SK-N-SH (cell line): ENCODE results near the gene ZFP36L1. TPM values are rescaled to one million over a fixed set of nuclear protein-coding genes. Genes with fewer than 3 reads are reported as not detected.

Source experiments
- CTCF ChIA-PET: fragments of 300-600, 350-600 bp; formaldehyde crosslinking; extraction: SDS; loops from one replicate; lab custom pipeline; 2021; lab: Yijun Ruan, JAX
- POLR2A ChIA-PET: fragments of 350-600 bp; sonication (Branson Sonifier 250); formaldehyde crosslinking; extraction: SDS; loops from one replicate; lab custom pipeline; 2020; ENCODE audit warnings: antibody characterized with exemption, inconsistent platforms; lab: Yijun Ruan, JAX
- DNase-seq: peaks from one replicate; pipeline ENCODE4 v3.0.0; 2012
- H2AFZ ChIP-seq: fragments of 200-600 bp; sonication (generic); 2 replicates; pipeline ENCODE4 v1.8.1; 2016; ENCODE audit warnings: antibody characterized with exemption, mild to moderate bottlenecking, low read depth
- H3F3A ChIP-seq: fragments of 200-600 bp; sonication (generic); replicated peaks from 2 replicates; pipeline ENCODE3; 2016; ENCODE audit warnings: antibody characterized with exemption, mild to moderate bottlenecking; ENCODE audit not compliant: insufficient read depth
- H3K27ac ChIP-seq, 2 experiments: fragments of 200-500 bp in 1 of 2; fragments of 200-600 bp in 1 of 2; sonication (Bioruptor generic) in 1 of 2; sonication (generic), shearing (Covaris generic) in 1 of 2; 2 replicates each; pipeline versions ENCODE4 v1.5.1 to v1.6.1; 2014 to 2016; ENCODE audit warnings: low read depth in 2 of 2, inconsistent platforms in 1 of 2, low read length in 1 of 2, mild to moderate bottlenecking in 1 of 2, mixed read lengths in 1 of 2
- H3K27me3 ChIP-seq: fragments of 200-600 bp; sonication (generic), shearing (Covaris generic); 2 replicates; pipeline ENCODE4 v1.6.1; 2016; ENCODE audit warnings: mixed run types; ENCODE audit not compliant: insufficient read depth
- H3K36me3 ChIP-seq, 2 experiments: fragments of 200-500 bp in 1 of 2; fragments of 200-600 bp in 1 of 2; sonication (Bioruptor generic) in 1 of 2; sonication (generic) in 1 of 2; replicated peaks in 1 of 2; 2 replicates each; pipeline versions ENCODE3 to v1.5.1; 2014 to 2016; ENCODE audit warnings: low read length in 1 of 2, mild to moderate bottlenecking in 1 of 2; ENCODE audit not compliant: insufficient read depth in 2 of 2, control insufficient read depth in 1 of 2
- H3K4me1 ChIP-seq, 2 experiments: fragments of 200-500 bp in 1 of 2; fragments of 200-600 bp in 1 of 2; sonication (Bioruptor generic) in 1 of 2; sonication (generic), shearing (Covaris generic) in 1 of 2; 2 replicates each; pipeline versions ENCODE4 v1.5.1 to v1.6.1; 2014 to 2016; ENCODE audit warnings: low read depth in 1 of 2, low read length in 1 of 2, mixed run types in 1 of 2; ENCODE audit not compliant: insufficient read depth in 2 of 2, control insufficient read depth in 1 of 2
- H3K4me2 ChIP-seq: fragments of 200-600 bp; sonication (generic), shearing (Covaris generic); 2 replicates; pipeline ENCODE4 v1.6.1; 2017; ENCODE audit warnings: mixed run types
- H3K4me3 ChIP-seq, 2 experiments: fragments of 200-500 bp in 1 of 2; fragments of 200-600 bp in 1 of 2; sonication (Bioruptor generic) in 1 of 2; sonication (generic), shearing (Covaris generic) in 1 of 2; 2 replicates each; pipeline versions ENCODE4 v1.5.1 to v1.8.1; 2014 to 2016; ENCODE audit warnings: low read depth in 2 of 2, inconsistent platforms in 1 of 2, low read length in 1 of 2, mild to moderate bottlenecking in 1 of 2, mixed read lengths in 1 of 2, moderate library complexity in 1 of 2
- H3K79me2 ChIP-seq: fragments of 200-600 bp; sonication (generic); 2 replicates; pipeline ENCODE4 v1.8.1; 2017; ENCODE audit warnings: mild to moderate bottlenecking; ENCODE audit not compliant: insufficient read depth
- H3K9ac ChIP-seq: fragments of 200-600 bp; sonication (generic); 2 replicates; pipeline ENCODE4 v1.6.1; 2017; ENCODE audit warnings: mixed run types
- H3K9me2 ChIP-seq: fragments of 200-600 bp; sonication (generic); 2 replicates; pipeline ENCODE4 v1.6.1; 2017; ENCODE audit warnings: mixed run types
- H3K9me3 ChIP-seq: fragments of 200-600 bp; sonication (generic); 2 replicates; pipeline ENCODE4 v1.6.1; 2017; ENCODE audit warnings: mixed run types, mild to moderate bottlenecking, moderate library complexity
- H4K20me1 ChIP-seq: fragments of 200-600 bp; sonication (generic); 2 replicates; pipeline ENCODE4 v1.6.1; 2017; ENCODE audit warnings: mild to moderate bottlenecking, mixed run types; ENCODE audit not compliant: insufficient read depth
- CHD2 ChIP-seq: fragments of 150-350 bp; IDR thresholded peaks from 2 replicates; pipeline ENCODE4 v1.6.1; 2018; ENCODE audit warnings: low read length; ENCODE audit not compliant: partially characterized antibody
- CTCF ChIP-seq: fragments of 200-600 bp; sonication (generic); IDR thresholded peaks from 2 replicates; pipeline ENCODE4 v1.6.1; 2017; ENCODE audit warnings: antibody characterized with exemption, mild to moderate bottlenecking, moderate library complexity
- EZH2phosphoT487 ChIP-seq: fragments of 200-600 bp; sonication (generic); IDR thresholded peaks from 2 replicates; pipeline ENCODE4 v1.6.1; 2017; ENCODE audit warnings: low read depth, mixed run types, mild to moderate bottlenecking, antibody characterized with exemption, moderate library complexity, borderline replicate concordance
- FOXM1 ChIP-seq: IDR thresholded peaks from 2 replicates; pipeline ENCODE4 v1.4.0; 2012; ENCODE audit warnings: low read depth, mild to moderate bottlenecking
- GABPA ChIP-seq: IDR thresholded peaks from 2 replicates; pipeline ENCODE4 v1.4.0; 2012; ENCODE audit warnings: low read depth, mild to moderate bottlenecking
- NFIC ChIP-seq: IDR thresholded peaks from 2 replicates; pipeline ENCODE4 v1.4.0; 2012; ENCODE audit warnings: borderline replicate concordance
- POLR2AphosphoS5 ChIP-seq: IDR thresholded peaks from 2 replicates; pipeline ENCODE4 v1.6.1; 2012; ENCODE audit warnings: low read depth, low read length
- REST ChIP-seq: IDR thresholded peaks from 2 replicates; pipeline ENCODE4 v1.6.1; 2012; ENCODE audit warnings: mild to moderate bottlenecking, low read depth, low read length, moderate library complexity
- RXRA ChIP-seq: IDR thresholded peaks from 2 replicates; pipeline ENCODE4 v1.4.0; 2012; ENCODE audit warnings: low read depth, mild to moderate bottlenecking, borderline replicate concordance
- SIN3A ChIP-seq: IDR thresholded peaks from 2 replicates; pipeline ENCODE4 v1.6.1; 2012; ENCODE audit warnings: low read depth, mild to moderate bottlenecking, low read length, moderate library complexity, borderline replicate concordance
- TAF1 ChIP-seq: IDR thresholded peaks from 2 replicates; pipeline ENCODE4 v1.6.1; 2012; ENCODE audit warnings: low read depth, mild to moderate bottlenecking, low read length, moderate library complexity, borderline replicate concordance
- USF1 ChIP-seq: IDR thresholded peaks from 2 replicates; pipeline ENCODE4 v1.4.0; 2012; ENCODE audit warnings: low read depth, borderline replicate concordance
- WGBS: methylation state at CpG from one replicate; pipeline ENCODE4 v1.1.6; 2017; ENCODE audit warnings: low lambda C conversion rate; 5-methylcytosine and 5-hydroxymethylcytosine counted together
- polyA plus RNA-seq, 3 experiments: library from polyadenylated mRNA; depleted of rRNA; stranded (reverse); fragments of >200 nt; gene quantifications; 2 replicates each; pipeline ENCODE4 v1.2.3, GENCODE V29; 2012

Gene ZFP36L1
- polyA plus RNA-seq, 1 of the 3 experiments (the other 2 are of a cell fraction): 16.5 TPM

- H3K4me3 ChIP-seq: no peak overlapping the region
- H3K27me3 ChIP-seq: no peaks in the 10 kb centered on the region
- TF ChIP-seq EZH2phosphoT487: no peak
- TF ChIP-seq CTCF: no peak
- TF ChIP-seq NFIC: no peak
- TF ChIP-seq FOXM1: no peak
- TF ChIP-seq, all 33 proteins: peak for 0
- H3K79me2 ChIP-seq: no peaks in the 10 kb centered on the region
- H3K9ac ChIP-seq: no peak overlapping the region
- no peak for DNase-seq
- H4K20me1 ChIP-seq: no peaks in the 10 kb centered on the region
- ChIA-PET POLR2A (no interaction called here), CTCF (interaction anchor here (0.8 to 1.5 kb wide), 4 partner anchors 16 to 45 kb away, joined by 3 to 6 read pairs (median 3); no protein-coding TSS in a partner anchor)
- no peaks in the 10 kb centered on the region for H3K9me3 ChIP-seq
- peaks cover 5% of the 10 kb centered on the region for H3F3A ChIP-seq
- H3K27ac ChIP-seq: no peak overlapping the region
- no peaks in the 10 kb centered on the region for H3K4me1 ChIP-seq
- H3K9me2 ChIP-seq: no peaks in the 10 kb centered on the region
- H3K36me3 ChIP-seq: no peaks in the 10 kb centered on the region
- no peak overlapping the region for H3K4me2 ChIP-seq
- no peak overlapping the region for H2AFZ ChIP-seq
- WGBS: 90% methylated on average over 8 of the region's 10 CpGs
These were observed 21.2 kb downstream of the ZFP36L1 start for GRCh38 chr14:68771631-68772030.

GRCh38 chr14:68770553-68771286, 22.1 kb downstream of the ZFP36L1 start:
- no peaks in the 10 kb centered on the region for H4K20me1 ChIP-seq
- TF ChIP-seq SIN3A (no peak), RXRA (no peak), USF1 (no peak)
- TF ChIP-seq, all 33 proteins: peak for 0
- Histone ChIP-seq H3K27me3 (no peaks in the 10 kb centered on the region), H3K4me3 (no peak overlapping the region), H3K9me3 (no peaks in the 10 kb centered on the region), H3K4me1 (no peaks in the 10 kb centered on the region), H3K9me2 (no peaks in the 10 kb centered on the region), H3K79me2 (no peaks in the 10 kb centered on the region), H3K9ac (no peak overlapping the region), H3K36me3 (no peaks in the 10 kb centered on the region), H2AFZ (no peak overlapping the region), H3F3A (peaks cover 5% of the 10 kb centered on the region), H3K27ac (no peak overlapping the region), H3K4me2 (no peak overlapping the region)
- WGBS: 89% methylated on average over 10 of the region's 11 CpGs
- POLR2A ChIA-PET: no interaction called here
- CTCF ChIA-PET: interaction anchor here (1.2 to 1.5 kb wide), 2 partner anchors 19 to 31 kb away, joined by 3 to 6 read pairs; no protein-coding TSS in a partner anchor
- no peak for DNase-seq

GRCh38 chr14:68770051-68770450, 22.8 kb downstream of the ZFP36L1 start:
- POLR2A ChIA-PET: no interaction called here
- H3K9me2 ChIP-seq: no peaks in the 10 kb centered on the region
- H3K4me3 ChIP-seq: no peak overlapping the region
- H3K4me2 ChIP-seq: no peak overlapping the region
- no peaks in the 10 kb centered on the region for H3K9me3 ChIP-seq
- H3K4me1 ChIP-seq: no peaks in the 10 kb centered on the region
- H3K36me3 ChIP-seq: no peaks in the 10 kb centered on the region
- H2AFZ ChIP-seq: no peak overlapping the region
- no peak overlapping the region for H3K9ac ChIP-seq
- H3F3A ChIP-seq: no peaks in the 10 kb centered on the region
- DNase-seq: no peak
- WGBS: 85% methylated on average over 9 of the region's 9 CpGs
- CTCF ChIA-PET: no interaction called here
- H3K27me3 ChIP-seq: no peaks in the 10 kb centered on the region
- no peaks in the 10 kb centered on the region for H4K20me1 ChIP-seq
- no peaks in the 10 kb centered on the region for H3K79me2 ChIP-seq
- H3K27ac ChIP-seq: no peak overlapping the region
- TF ChIP-seq POLR2AphosphoS5 (no peak), TAF1 (no peak), CHD2 (no peak), GABPA (no peak), REST (no peak), EZH2phosphoT487 (no peak)
